ENCODE data around the gene THOC6.
"Not testable (repeated sequence)": the region's sequence is repeated elsewhere in the genome, so short reads cannot be mapped to it uniquely, and the experiment has no call there.

The THOC6 gene

DNA sequence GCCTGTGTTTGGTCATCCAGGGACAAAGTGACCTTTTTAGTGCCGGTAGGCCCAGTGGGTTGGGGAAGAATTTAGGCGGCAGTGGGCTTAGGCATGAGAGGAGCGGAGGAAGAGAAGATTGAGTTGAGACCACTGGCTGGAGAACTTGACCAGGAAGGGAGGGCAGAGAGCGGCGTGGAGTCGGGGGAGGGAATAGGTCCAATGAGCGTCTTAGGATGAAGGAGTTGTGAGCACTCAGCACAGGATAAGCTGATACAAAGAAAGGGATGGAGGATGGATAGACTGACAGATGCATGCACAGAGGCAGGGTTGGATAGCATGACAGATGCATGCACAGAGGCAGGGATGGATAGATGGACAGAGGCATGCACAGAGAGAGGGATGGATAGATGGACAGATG is 49.6 kb downstream of the THOC6 start:
- TF ChIP-seq, protein P1, sequence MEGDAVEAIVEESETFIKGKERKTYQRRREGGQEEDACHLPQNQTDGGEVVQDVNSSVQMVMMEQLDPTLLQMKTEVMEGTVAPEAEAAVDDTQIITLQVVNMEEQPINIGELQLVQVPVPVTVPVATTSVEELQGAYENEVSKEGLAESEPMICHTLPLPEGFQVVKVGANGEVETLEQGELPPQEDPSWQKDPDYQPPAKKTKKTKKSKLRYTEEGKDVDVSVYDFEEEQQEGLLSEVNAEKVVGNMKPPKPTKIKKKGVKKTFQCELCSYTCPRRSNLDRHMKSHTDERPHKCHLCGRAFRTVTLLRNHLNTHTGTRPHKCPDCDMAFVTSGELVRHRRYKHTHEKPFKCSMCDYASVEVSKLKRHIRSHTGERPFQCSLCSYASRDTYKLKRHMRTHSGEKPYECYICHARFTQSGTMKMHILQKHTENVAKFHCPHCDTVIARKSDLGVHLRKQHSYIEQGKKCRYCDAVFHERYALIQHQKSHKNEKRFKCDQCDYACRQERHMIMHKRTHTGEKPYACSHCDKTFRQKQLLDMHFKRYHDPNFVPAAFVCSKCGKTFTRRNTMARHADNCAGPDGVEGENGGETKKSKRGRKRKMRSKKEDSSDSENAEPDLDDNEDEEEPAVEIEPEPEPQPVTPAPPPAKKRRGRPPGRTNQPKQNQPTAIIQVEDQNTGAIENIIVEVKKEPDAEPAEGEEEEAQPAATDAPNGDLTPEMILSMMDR (IDR thresholded peaks at IDR 0.05; ENCODE audit: low read depth, low read length, missing control alignments) = no peak
- H3K4me3 ChIP-seq (ENCODE audit: low read depth, low read length) = no peak overlapping the region
- no peak for DNase-seq (ENCODE audit: low read depth)
- in situ Hi-C loops (cut with HindIII; ENCODE audit: low sequenced_read_pairs) = no loop called here

DNA sequence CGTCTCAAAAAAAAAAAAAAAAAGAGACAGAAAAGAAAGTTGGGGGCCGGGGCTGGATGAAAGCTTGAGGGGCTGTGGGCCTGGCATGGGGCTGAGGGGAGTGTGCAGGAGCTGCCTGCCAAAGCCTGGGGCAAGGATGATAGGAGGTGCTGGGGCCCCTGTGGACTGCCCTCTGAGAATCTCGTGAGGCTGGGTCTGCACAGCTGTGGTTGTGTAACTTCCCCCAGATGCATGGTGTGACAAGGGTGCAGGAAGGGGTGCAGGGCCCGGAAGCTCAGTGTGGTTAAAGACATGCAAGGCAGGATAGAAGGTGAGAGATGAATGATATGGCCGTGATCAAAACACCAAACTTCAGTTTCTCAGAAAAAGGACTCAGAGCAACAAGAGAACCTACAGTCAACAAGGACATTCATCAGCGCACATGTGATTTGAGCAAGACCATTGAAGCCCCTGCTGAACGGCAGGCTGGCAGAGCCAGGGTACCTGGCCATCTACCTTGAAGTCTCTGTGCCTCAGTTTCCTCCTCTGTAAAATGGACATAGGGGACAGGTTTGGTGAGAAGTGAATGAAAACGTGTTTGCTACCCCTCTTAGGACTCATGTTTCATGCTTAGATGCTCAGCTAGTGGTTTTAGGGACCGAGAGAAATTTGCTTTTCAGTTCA is 51.2 kb downstream of the THOC6 start:
- DNase-seq (ENCODE audit: low read depth) = no peak
- no peak overlapping the region for H3K4me3 ChIP-seq (ENCODE audit: low read depth, low read length)
- TF ChIP-seq, protein P1 (IDR thresholded peaks at IDR 0.05; ENCODE audit: low read depth, low read length, missing control alignments) = no peak
- in situ Hi-C loops (cut with HindIII; ENCODE audit: low sequenced_read_pairs) = no loop called here

DNA sequence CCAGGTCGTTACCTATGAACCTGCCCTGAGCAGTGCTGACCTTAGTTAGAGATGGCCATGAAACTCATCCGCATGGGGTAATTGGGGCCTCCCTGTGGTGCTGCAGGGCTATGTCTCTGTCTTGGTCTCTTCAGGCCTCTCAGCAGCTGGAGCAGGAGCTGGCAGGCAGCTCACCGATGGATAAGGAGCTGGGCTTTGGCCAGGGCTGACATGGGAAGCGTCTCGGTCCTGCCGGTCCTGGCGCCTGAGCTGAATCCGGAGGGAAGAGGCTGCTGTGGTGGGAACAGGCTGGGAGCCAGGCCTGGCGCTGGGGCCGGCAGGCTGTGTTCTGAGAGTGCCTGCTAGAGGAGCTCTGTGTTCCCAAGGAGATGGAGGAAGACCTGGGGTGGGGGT is 51.7 kb downstream of the THOC6 start:
- H3K4me3 ChIP-seq (ENCODE audit: low read depth, low read length) = no peak overlapping the region
- in situ Hi-C loops (cut with HindIII; ENCODE audit: low sequenced_read_pairs) = no loop called here
- no peak for DNase-seq (ENCODE audit: low read depth)
- TF ChIP-seq, protein P1 (IDR thresholded peaks at IDR 0.05; ENCODE audit: low read depth, low read length, missing control alignments) = no peak

DNA sequence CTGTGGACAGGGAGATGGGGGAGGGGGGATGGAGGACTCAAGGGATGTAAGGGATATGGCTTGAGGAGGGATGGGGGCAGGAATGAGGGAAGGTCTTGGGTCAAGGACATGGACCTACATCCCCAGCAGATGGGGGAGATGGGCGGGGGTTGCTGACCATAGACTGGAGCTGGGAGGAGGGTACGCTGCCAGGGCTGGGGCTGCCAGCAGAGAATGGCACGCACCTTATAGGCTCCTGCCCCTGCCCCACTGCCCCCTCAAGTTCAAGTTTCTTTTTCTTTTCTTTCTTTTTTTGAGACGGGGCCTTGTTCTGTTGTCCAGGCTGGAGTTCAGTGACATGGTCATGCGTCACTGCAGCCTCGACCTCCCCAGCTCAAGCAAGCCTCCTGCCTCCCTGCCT is 52.1 kb downstream of the THOC6 start:
- DNase-seq (ENCODE audit: low read depth); H3K4me3 ChIP-seq (ENCODE audit: low read depth, low read length); in situ Hi-C loops (cut with HindIII; ENCODE audit: low sequenced_read_pairs): not testable (repeated sequence)

DNA sequence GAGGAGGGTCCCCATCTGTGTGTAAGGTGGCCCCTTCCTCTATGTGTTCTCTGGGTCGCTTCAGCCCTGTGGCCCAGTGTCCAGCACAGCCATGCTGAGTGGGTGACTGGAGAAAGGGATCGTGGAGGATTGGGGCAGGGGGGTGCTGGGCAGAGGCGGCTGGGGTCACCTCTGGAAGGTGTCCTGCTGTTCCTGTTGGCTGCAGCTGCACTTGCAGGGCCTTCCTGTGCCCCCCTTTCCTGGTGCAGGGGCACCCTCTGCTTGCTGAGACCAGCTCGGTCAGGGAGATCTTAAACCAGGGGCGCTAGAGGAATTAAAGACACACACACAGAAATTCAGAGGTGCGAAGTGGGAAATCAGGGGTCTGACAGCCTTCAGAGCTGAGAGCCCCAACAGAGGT is 52.7 kb downstream of the THOC6 start:
- in situ Hi-C loops (cut with HindIII; ENCODE audit: low sequenced_read_pairs) = no loop called here
- H3K4me3 ChIP-seq (ENCODE audit: low read depth, low read length) = no peak overlapping the region
- no peak for DNase-seq (ENCODE audit: low read depth)
- TF ChIP-seq, protein P1 (IDR thresholded peaks at IDR 0.05; ENCODE audit: low read depth, low read length, missing control alignments) = no peak

All from astrocyte of the cerebellum (primary cell).